ENCODE results near the gene PTGES.
"Not testable (repeated sequence)": the region's sequence is repeated elsewhere in the genome, so short reads cannot be mapped to it uniquely, and the experiment has no call there.

PTGES gene

GRCh38 chr9:129769669-129770068 is 16.8 kb upstream of the PTGES start:
- Histone ChIP-seq H3K4me2 (ENCODE audit: low read length) (no peak overlapping the region), H3K27ac (ENCODE audit: low read length) (no peak overlapping the region), H4K20me1 (ENCODE audit: insufficient read depth, low read length) (no peaks in the 10 kb centered on the region), H3K9me3 (ENCODE audit: insufficient read depth, low read length) (no peaks in the 10 kb centered on the region), H3K79me2 (ENCODE audit: low read length) (no peaks in the 10 kb centered on the region), H2AFZ (ENCODE audit: low read depth, low read length) (no peak overlapping the region), H3K27me3 (ENCODE audit: low read depth, low read length) (no peaks in the 10 kb centered on the region), H3K9ac (ENCODE audit: low read length) (no peak overlapping the region), H3K4me1 (ENCODE audit: low read length) (no peaks in the 10 kb centered on the region), H3K36me3 (replicated peaks; ENCODE audit: low read depth, low read length) (no peaks in the 10 kb centered on the region), H3K4me3 (ENCODE audit: low read length) (no peak overlapping the region)
- TF ChIP-seq EZH2phosphoT487 (IDR thresholded peaks at IDR 0.05; ENCODE audit: low read depth): no peak

- no peak overlapping the region for H3K4me2 ChIP-seq (ENCODE audit: low read length)
- H3K79me2 ChIP-seq (ENCODE audit: low read length): no peaks in the 10 kb centered on the region
- no peak overlapping the region for H3K27ac ChIP-seq (ENCODE audit: low read length)
- H3K4me3 ChIP-seq (ENCODE audit: low read length): no peak overlapping the region
- H3K9me3 ChIP-seq (ENCODE audit: insufficient read depth, low read length): no peaks in the 10 kb centered on the region
- TF ChIP-seq, protein P1, sequence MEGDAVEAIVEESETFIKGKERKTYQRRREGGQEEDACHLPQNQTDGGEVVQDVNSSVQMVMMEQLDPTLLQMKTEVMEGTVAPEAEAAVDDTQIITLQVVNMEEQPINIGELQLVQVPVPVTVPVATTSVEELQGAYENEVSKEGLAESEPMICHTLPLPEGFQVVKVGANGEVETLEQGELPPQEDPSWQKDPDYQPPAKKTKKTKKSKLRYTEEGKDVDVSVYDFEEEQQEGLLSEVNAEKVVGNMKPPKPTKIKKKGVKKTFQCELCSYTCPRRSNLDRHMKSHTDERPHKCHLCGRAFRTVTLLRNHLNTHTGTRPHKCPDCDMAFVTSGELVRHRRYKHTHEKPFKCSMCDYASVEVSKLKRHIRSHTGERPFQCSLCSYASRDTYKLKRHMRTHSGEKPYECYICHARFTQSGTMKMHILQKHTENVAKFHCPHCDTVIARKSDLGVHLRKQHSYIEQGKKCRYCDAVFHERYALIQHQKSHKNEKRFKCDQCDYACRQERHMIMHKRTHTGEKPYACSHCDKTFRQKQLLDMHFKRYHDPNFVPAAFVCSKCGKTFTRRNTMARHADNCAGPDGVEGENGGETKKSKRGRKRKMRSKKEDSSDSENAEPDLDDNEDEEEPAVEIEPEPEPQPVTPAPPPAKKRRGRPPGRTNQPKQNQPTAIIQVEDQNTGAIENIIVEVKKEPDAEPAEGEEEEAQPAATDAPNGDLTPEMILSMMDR (IDR thresholded peaks at IDR 0.05; ENCODE audit: low read depth, low read length): no peak
- no peak for TF ChIP-seq EZH2phosphoT487 (IDR thresholded peaks at IDR 0.05; ENCODE audit: low read depth)
- H3K9ac ChIP-seq (ENCODE audit: low read length): no peak overlapping the region
- H4K20me1 ChIP-seq (ENCODE audit: insufficient read depth, low read length): no peaks in the 10 kb centered on the region
- no peak overlapping the region for H2AFZ ChIP-seq (ENCODE audit: low read depth, low read length)
- no peaks in the 10 kb centered on the region for H3K36me3 ChIP-seq (replicated peaks; ENCODE audit: low read depth, low read length)
- H3K27me3 ChIP-seq (ENCODE audit: low read depth, low read length): no peaks in the 10 kb centered on the region
- no peaks in the 10 kb centered on the region for H3K4me1 ChIP-seq (ENCODE audit: low read length)
Measured at GRCh38 chr9:129768486-129768885, 15.6 kb upstream of the PTGES start.

DNA sequence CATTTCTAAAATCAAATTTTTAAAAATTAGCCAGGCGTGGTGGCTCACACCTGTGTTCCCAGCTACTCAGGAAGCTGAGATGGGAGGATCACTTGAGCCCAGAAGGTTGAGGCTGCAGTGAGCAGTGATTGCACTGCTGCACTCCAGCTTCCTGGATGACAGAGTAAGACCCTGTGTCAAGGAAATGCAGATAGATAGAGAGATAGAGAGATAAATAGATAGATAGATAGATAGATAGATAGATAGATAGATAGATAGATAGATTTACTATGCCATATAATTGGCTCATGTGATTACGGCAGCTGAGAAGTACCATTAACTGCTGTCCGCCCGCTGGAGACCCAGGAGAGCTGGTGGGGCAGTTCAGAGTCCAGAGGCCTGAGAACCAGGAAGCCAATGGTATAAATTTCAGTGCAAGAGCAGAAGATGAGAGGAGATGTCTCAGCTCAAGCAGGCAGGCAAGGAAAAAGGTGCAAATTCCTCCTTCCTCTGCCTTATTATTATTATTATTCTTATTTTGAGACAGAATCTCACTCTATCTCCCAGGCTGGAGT is 13.0 kb upstream of the PTGES start:
- Histone ChIP-seq H4K20me1 (ENCODE audit: insufficient read depth, low read length) (no peaks in the 10 kb centered on the region), H3K27me3 (ENCODE audit: low read depth, low read length) (peaks cover 12% of the 10 kb centered on the region), H2AFZ (ENCODE audit: low read depth, low read length) (no peak overlapping the region), H3K79me2 (ENCODE audit: low read length) (no peaks in the 10 kb centered on the region), H3K4me2 (ENCODE audit: low read length) (no peak overlapping the region), H3K36me3 (replicated peaks; ENCODE audit: low read depth, low read length) (no peaks in the 10 kb centered on the region), H3K9ac (ENCODE audit: low read length) (no peak overlapping the region), H3K4me1 (ENCODE audit: low read length) (no peaks in the 10 kb centered on the region), H3K4me3 (ENCODE audit: low read length) (no peak overlapping the region), H3K9me3 (ENCODE audit: insufficient read depth, low read length) (no peaks in the 10 kb centered on the region), H3K27ac (ENCODE audit: low read length) (no peak overlapping the region)
- TF ChIP-seq, protein P1 (IDR thresholded peaks at IDR 0.05; ENCODE audit: low read depth, low read length): no peak
- TF ChIP-seq EZH2phosphoT487 (IDR thresholded peaks at IDR 0.05; ENCODE audit: low read depth): no peak

DNA sequence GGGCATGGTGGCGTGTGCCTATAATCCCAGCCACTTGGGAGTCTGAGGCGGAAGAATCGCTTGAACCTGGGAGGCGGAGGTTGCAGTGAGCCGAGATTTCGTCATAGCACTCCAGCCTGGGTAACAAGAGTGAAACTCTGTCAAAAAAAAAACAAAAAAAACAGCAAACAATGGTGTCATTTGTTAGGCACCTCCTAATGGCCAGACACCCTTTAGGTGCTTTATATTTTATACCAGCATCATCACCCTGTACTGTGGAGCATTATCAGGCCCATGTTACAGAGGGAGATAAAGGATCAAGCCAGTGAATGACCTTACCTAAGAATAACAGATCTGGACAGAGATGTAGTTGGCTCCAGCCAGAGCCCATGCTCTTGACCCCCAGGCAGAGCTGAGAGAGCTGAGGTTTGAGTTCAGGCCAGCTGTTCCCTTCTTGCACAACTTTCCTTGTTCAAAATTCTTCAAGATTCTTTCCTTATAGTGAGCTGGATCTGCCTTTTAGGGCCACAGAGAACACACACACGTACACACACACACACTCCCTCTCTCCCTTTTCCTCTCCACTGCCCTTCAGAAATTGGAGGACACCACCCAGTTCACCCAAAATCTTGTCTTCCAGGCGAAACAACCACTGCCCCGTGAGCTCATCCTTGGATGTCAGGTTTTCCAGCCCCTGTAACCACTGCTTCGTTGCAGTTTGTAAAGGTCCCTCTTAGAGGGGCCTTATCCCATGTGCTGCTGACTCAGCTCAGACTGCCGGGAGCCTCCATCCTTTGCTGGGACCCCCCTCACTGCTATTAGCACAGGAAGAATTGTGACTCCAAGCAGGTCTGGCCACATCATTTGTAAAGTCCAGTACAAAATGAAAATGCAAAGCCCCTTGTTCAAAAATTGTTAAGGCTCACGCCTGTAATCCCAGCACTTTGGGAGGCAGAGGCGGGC is 10.4 kb upstream of the PTGES start:
- H3K9ac ChIP-seq (ENCODE audit: low read length): no peak overlapping the region
- no peak overlapping the region for H3K27ac ChIP-seq (ENCODE audit: low read length)
- H3K4me2 ChIP-seq (ENCODE audit: low read length): no peak overlapping the region
- H3K9me3 ChIP-seq (ENCODE audit: insufficient read depth, low read length): no peaks in the 10 kb centered on the region
- no peaks in the 10 kb centered on the region for H3K36me3 ChIP-seq (replicated peaks; ENCODE audit: low read depth, low read length)
- no peaks in the 10 kb centered on the region for H3K4me1 ChIP-seq (ENCODE audit: low read length)
- no peaks in the 10 kb centered on the region for H3K79me2 ChIP-seq (ENCODE audit: low read length)
- H2AFZ ChIP-seq (ENCODE audit: low read depth, low read length): no peak overlapping the region
- peaks cover 12% of the 10 kb centered on the region for H3K27me3 ChIP-seq (ENCODE audit: low read depth, low read length)
- TF ChIP-seq, protein P1 (IDR thresholded peaks at IDR 0.05; ENCODE audit: low read depth, low read length): no peak
- no peak for TF ChIP-seq EZH2phosphoT487 (IDR thresholded peaks at IDR 0.05; ENCODE audit: low read depth)
- H3K4me3 ChIP-seq (ENCODE audit: low read length): no peak overlapping the region
- H4K20me1 ChIP-seq (ENCODE audit: insufficient read depth, low read length): no peaks in the 10 kb centered on the region

DNA sequence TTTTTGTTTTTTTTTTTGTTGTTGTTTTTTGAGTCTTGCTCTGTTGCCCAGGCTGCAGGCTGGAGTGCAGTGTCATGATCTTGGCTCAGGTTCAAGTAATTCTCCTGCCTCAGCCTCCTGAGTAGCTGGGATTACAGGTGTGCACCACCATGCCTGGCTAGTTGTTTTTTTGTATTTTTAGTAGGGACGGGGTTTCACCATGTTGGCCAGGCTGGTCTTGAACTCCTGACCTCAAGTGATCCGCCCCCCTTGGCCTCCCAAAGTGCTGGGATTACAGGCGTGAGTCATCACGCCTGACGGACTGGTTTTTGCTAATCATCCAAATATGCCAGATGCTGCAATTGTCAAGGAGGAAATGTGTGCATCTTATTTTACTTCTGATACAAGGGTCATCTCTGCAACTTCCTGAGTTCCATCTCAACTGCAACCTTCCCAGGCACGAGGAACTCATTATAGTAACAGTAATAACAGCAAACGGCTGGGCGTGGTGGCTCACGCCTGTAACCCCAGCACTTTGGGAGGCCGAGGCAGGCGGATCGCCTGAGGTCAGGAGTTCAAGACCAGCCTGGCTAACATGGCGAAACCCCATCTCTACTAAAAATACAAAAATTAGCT is 9.6 kb upstream of the PTGES start:
- not testable (repeated sequence) for H4K20me1 ChIP-seq (ENCODE audit: insufficient read depth, low read length); H3K4me2 ChIP-seq (ENCODE audit: low read length); H3K9ac ChIP-seq (ENCODE audit: low read length); H3K36me3 ChIP-seq (replicated peaks; ENCODE audit: low read depth, low read length); H3K79me2 ChIP-seq (ENCODE audit: low read length); H2AFZ ChIP-seq (ENCODE audit: low read depth, low read length); H3K27ac ChIP-seq (ENCODE audit: low read length); H3K4me3 ChIP-seq (ENCODE audit: low read length); H3K4me1 ChIP-seq (ENCODE audit: low read length); H3K9me3 ChIP-seq (ENCODE audit: insufficient read depth, low read length)
- H3K27me3 ChIP-seq (ENCODE audit: low read depth, low read length): peaks cover 12% of the 10 kb centered on the region
